Pancreas (tissue), 10 donors: ENCODE measurements around the gene ATAD3C. TPM values are rescaled to one million over a fixed set of nuclear protein-coding genes. Genes with fewer than 3 reads are reported as not detected.
"Not testable (repeated sequence)": the region's sequence is repeated elsewhere in the genome, so short reads cannot be mapped to it uniquely, and the experiment has no call there.

Experiments used
- ATAC-seq, 4 donors: fragments of 200-7000 bp; cut with Tn5 transposase; one replicate each; pipeline versions ENCODE4 v1.8.0 to v1.9.1; 2020; ENCODE audit warnings: mild to moderate bottlenecking in 4 of 4, moderate library complexity in 4 of 4
- DNase-seq, 6 donors: peaks; one replicate each; pipeline ENCODE4 v3.0.0-alpha.2; 2020
- FAIRE-seq: peaks from 2 replicates; lab custom pipeline; 2012; peaks lifted over from hg19 to GRCh38; lab: Jason Lieb, UNC
- H3K27ac ChIP-seq, 4 donors: fragments of 200-600 bp; sonication (generic); 1 replicate in 3 of 4; 2 replicates in 1 of 4; pipeline versions ENCODE4 v1.5.0 to v1.8.0; 2020
- H3K27me3 ChIP-seq, 4 donors: fragments of 200-600 bp; one replicate each; pipeline ENCODE4 v1.8.0; 2021
- H3K36me3 ChIP-seq, 3 donors: fragments of 200-600 bp; sonication (generic) in 1 of 3; one replicate each; pipeline versions ENCODE4 v1.5.0 to v1.8.0; 2020 to 2021
- H3K4me1 ChIP-seq, 3 donors: fragments of 200-600 bp; one replicate each; pipeline ENCODE4 v1.8.0; 2021
- H3K4me3 ChIP-seq, 4 donors: fragments of 200-600 bp; sonication (generic) in 2 of 4; one replicate each; pipeline versions ENCODE4 v1.5.0 to v1.8.0; 2020 to 2021
- H3K9me3 ChIP-seq, 4 donors: fragments of 200-600 bp; one replicate each; pipeline ENCODE4 v1.8.0; 2021
- WGBS, 2 donors: extraction: QIAGEN DNeasy Blood & Tissue Kit; methylation state at CpG; one replicate each; pipeline ENCODE4 v1.1.7; 2013; 5-methylcytosine and 5-hydroxymethylcytosine counted together
- intact Hi-C, 3 donors: fragments of 100-400 bp; cut with DNase I; formaldehyde crosslinking; loops; one replicate each; pipeline versions ENCODE4 v1.11.1 to v1.14.2; 2022
- polyA plus RNA-seq, 2 donors: library from polyadenylated mRNA; stranded (reverse); fragments of 200-250 nt; gene quantifications; one replicate each; pipeline ENCODE4 v1.2.3, GENCODE V29; 2013
- total RNA-seq, 6 donors: library from RNA; stranded (reverse); fragmentation: NEBNext Ultra II Directional in 4 of 6; extraction: Animal tissue kit (Norgen Biotek cat#: 25700) in 4 of 6; gene quantifications; one replicate each; pipeline versions ENCODE4 v1.2.1 to v1.2.4, GENCODE V29; 2021 to 2023
- TF ChIP-seq, protein P1 (sequence below), 4 donors: fragments of 200-600 bp; sonication (generic) in 3 of 4; IDR thresholded peaks; one replicate each; pipeline versions ENCODE4 v1.5.0 to v1.8.0; 2021; ENCODE audit warnings: antibody characterized with exemption in 4 of 4
- donor health status: healthy with polysubstance abuse.
- donor health status: DM: no; HTN: no; CAD: no; lungs with moderate emphysema.
- donor health status: DM: no; HTN: no; CAD: no.
- donor health status: control.
- donor health status: control.
- donor health status: Bipolar disorder and iron deficiency.
- donor health status: DM: yes; HTN: yes; CAD: no.
- donor health status: DM: no; HTN: no; CAD: no.
- donor health status: DM: no; HTN: no; CAD: no.
- donor health status: DM: yes; HTN: yes; CAD: no.

The ATAD3C gene
- total and polyA plus RNA-seq, 8 donors, result 2.4 to 22.0 (median 7.5) TPM

DNA sequence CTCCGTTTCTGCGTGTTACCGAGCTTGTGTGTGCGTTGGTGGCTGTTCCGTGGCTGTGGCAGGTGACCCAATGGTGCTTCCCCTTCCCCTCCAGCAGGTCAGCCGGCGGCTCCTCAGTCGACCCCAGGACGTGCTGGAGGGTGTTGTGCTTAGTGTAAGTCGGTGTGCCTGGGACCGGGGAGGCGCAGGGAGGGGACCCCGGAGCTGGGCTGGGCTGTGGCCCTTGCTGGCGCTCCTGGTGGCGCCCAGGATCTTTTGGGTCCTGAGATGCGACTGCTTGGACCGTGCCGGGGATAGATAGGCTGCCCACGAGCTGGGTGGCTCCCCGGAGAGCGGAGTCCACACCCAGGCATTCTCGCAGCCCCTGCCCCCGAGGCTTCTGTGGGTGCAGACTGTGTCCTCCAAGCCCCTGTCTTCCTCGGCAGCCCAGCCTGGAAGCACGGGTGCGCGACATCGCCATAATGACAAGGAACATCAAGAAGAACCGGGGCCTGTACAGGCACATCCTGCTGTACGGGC, 5.9 kb downstream of the ATAD3C start:
- intact Hi-C loops, result no loop called here
- ATAC-seq (no peak), FAIRE-seq (no peak), DNase-seq (no peak)
- no peaks in the 10 kb centered on the region for H3K9me3 ChIP-seq
- no peaks in the 10 kb centered on the region for H3K36me3 ChIP-seq
- TF ChIP-seq, protein P1, sequence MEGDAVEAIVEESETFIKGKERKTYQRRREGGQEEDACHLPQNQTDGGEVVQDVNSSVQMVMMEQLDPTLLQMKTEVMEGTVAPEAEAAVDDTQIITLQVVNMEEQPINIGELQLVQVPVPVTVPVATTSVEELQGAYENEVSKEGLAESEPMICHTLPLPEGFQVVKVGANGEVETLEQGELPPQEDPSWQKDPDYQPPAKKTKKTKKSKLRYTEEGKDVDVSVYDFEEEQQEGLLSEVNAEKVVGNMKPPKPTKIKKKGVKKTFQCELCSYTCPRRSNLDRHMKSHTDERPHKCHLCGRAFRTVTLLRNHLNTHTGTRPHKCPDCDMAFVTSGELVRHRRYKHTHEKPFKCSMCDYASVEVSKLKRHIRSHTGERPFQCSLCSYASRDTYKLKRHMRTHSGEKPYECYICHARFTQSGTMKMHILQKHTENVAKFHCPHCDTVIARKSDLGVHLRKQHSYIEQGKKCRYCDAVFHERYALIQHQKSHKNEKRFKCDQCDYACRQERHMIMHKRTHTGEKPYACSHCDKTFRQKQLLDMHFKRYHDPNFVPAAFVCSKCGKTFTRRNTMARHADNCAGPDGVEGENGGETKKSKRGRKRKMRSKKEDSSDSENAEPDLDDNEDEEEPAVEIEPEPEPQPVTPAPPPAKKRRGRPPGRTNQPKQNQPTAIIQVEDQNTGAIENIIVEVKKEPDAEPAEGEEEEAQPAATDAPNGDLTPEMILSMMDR (IDR thresholded peaks at IDR 0.05), result no peak
- H3K27ac ChIP-seq, result no peak overlapping the region
- WGBS, 2 donors, result 80 to 92% methylated on average over 23 to 30 of the region's 30 CpGs
- no peaks in the 10 kb centered on the region for H3K4me1 ChIP-seq
- H3K4me3 ChIP-seq, result no peak overlapping the region
- H3K27me3 ChIP-seq, result no peaks in the 10 kb centered on the region

DNA sequence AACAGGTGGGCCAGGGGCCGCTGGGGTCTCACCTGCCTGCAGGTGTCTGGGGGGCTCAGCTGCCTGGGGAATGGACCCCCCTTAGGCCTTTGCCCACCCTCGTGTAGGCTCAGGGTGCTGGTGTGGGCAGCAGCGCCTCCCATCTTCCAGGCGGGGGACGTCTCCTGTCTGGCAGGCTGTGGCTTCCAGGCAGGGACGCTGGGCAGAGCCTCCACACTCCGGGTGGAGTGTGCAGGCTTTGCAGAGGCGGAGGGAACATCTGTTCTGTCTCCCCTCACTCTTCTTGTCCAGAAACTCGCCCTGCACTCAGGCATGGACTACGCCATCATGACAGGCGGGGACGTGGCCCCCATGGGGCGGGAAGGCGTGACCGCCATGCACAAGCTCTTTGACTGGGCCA, 6.4 kb downstream of the ATAD3C start:
- H3K4me1 ChIP-seq, ATAC-seq, DNase-seq, H3K27ac ChIP-seq, FAIRE-seq, H3K9me3 ChIP-seq, H3K27me3 ChIP-seq, intact Hi-C loops, H3K4me3 ChIP-seq, H3K36me3 ChIP-seq: not testable (repeated sequence)
- WGBS, 2 donors, result 67 to 71% methylated on average over 1 to 4 of the region's 15 CpGs

DNA sequence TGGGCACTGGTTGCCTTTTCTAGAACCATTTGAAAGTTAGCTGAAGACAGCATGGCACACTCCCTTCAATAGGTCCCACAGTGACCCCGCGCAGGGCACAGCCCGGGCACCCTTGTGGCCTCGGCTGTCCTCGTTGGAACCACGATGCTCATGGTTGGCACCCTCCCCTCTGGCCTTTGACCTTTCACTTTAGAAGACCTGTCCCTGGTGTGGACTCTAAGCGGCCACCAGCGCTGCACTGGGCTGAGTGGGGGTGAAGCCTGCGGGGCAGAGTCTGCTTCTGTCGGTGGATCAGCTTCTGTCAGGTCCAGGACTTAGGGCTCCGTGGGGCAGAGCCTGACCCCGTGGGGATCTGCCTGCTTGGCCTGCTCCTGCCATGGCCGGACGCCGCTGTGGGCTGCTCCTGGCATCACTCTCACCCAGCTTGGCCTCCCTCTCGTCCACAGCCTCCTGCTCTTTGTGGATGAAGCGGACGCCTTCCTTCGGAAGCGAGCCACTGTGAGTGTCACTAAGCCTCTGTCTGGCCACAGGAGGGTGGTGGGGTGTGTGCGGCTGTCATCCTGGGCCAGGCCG, 7.3 kb downstream of the ATAD3C start:
- H3K4me1 ChIP-seq, H3K36me3 ChIP-seq, DNase-seq, FAIRE-seq, H3K27me3 ChIP-seq, H3K9me3 ChIP-seq, ATAC-seq, H3K27ac ChIP-seq, intact Hi-C loops, H3K4me3 ChIP-seq: not testable (repeated sequence)
- 82 to 90% methylated on average over 16 to 19 of the region's 22 CpGs for WGBS, 2 donors

DNA sequence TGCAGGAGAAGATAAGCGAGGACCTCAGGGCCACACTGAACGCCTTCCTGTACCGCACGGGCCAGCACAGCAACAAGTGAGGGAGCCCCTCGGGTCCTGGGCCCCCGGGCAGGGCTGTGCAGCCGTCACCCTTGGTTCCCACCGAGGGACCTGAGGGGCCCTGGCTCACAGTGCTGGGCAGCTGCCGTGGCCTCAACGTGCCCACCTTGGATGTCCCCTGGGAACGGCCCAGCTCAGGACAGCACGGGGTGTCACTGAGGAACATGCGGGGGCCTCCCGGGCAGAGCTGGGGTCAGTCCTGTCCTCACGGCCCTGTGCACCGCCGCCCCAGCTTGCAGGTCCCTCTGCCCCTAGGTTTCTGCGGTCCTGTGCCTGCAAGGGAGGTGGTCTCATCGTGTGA, 9.7 kb downstream of the ATAD3C start:
- H3K27ac ChIP-seq, H3K27me3 ChIP-seq, ATAC-seq, FAIRE-seq, DNase-seq, H3K4me1 ChIP-seq, intact Hi-C loops, H3K36me3 ChIP-seq, H3K9me3 ChIP-seq, H3K4me3 ChIP-seq: not testable (repeated sequence)
- WGBS, 2 donors, result 84 to 92% methylated on average over 6 to 15 of the region's 19 CpGs

DNA sequence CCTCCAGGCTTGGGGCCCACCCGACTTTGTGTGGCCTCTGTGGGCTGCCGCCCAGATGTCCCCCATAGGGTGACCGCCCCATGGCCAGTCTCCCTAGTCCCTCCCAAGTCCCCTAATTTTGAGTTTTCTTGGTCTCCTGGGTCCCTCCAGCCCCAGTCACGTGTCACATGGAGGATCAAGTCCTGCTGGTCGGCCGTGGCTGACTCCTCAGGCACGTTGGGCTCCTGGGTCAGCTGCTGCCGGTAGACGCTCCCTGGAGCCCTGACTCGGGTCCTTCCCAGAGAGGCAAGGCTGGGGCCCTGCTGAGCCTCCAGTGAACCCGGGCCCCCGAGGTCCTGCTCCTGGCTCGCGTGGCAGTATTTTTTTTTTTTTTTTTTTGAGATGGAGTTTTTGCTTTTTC, 10.2 kb downstream of the ATAD3C start:
- FAIRE-seq, H3K9me3 ChIP-seq, ATAC-seq, H3K27ac ChIP-seq, H3K4me1 ChIP-seq, H3K27me3 ChIP-seq, H3K4me3 ChIP-seq, DNase-seq, H3K36me3 ChIP-seq, intact Hi-C loops: not testable (repeated sequence)
- 81 to 86% methylated on average over 14 of the region's 14 CpGs for WGBS, 2 donors

DNA sequence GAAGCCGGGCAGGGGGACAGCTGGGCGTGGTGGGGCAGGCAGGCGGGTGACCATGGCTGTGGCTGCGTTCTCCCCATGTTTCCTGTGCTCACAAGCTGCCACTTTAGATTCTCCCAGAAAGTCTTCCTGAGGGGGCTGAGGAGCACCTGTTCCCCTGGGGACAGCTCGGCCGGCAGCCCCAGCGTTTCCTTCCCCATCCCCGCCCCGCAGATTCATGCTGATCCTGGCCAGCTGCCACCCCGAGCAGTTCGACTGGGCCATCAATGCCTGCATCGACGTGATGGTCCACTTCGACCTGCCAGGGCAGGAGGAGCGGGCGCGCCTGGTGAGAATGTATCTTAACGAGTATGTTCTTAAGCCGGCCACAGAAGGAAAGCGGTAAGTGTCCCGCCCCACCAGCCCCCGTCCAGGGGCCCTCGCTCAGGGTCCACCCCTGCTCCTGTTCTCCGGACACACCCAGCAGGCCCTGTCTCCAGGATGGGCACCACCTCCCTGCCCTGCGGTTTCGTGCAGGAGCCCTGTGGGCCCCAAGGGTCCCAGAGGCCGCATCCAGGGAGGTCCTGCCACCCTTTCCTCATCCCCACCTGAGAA, 11.1 kb downstream of the ATAD3C start:
- WGBS, 2 donors, result 80 to 90% methylated on average over 26 to 27 of the region's 27 CpGs
- Histone ChIP-seq H3K9me3 (no peaks in the 10 kb centered on the region), H3K27ac (no peak overlapping the region), H3K27me3 (no peaks in the 10 kb centered on the region), H3K4me3 (no peak overlapping the region), H3K36me3 (no peaks in the 10 kb centered on the region), H3K4me1 (no peaks in the 10 kb centered on the region)
- TF ChIP-seq, protein P1 (IDR thresholded peaks at IDR 0.05), result no peak
- intact Hi-C loops, result no loop called here
- ATAC-seq (no peak), FAIRE-seq (no peak), DNase-seq (peak in 1 of 6 donors; percentile 64)
